ENCODE data around the gene GREB1.

GREB1 gene

GRCh38 chr2:11667866-11668637 lies 134.2 kb downstream of the GREB1 start:
- DNase-seq (ENCODE audit: low read depth): no peak
- no peak for TF ChIP-seq CTCF (conservative IDR thresholded peaks at IDR 0.05; ENCODE audit: low read depth, low read length)
- no peak overlapping the region for H3K4me3 ChIP-seq (ENCODE audit: low read length)

GRCh38 chr2:11669454-11670291 lies 135.8 kb downstream of the GREB1 start, which contains the start of gene NTSR2:
NTSR2 (minus strand) TSS chr2:11670195; CDS start chr2:11670129, 66 bp downstream.
- H3K4me3 ChIP-seq (ENCODE audit: low read length): no peak within 1 kb of the TSS
- no peak for TF ChIP-seq CTCF (conservative IDR thresholded peaks at IDR 0.05; ENCODE audit: low read depth, low read length)
- DNase-seq (ENCODE audit: low read depth): no peak

GRCh38 chr2:11672407-11672806 lies 138.6 kb downstream of the GREB1 start:
- H3K4me3 ChIP-seq (ENCODE audit: low read length): no peak overlapping the region
- no peak for TF ChIP-seq CTCF (conservative IDR thresholded peaks at IDR 0.05; ENCODE audit: low read depth, low read length)
- DNase-seq (ENCODE audit: low read depth): no peak

- DNase-seq (ENCODE audit: low read depth): no peak
- H3K4me3 ChIP-seq (ENCODE audit: low read length): no peak overlapping the region
- TF ChIP-seq CTCF (conservative IDR thresholded peaks at IDR 0.05; ENCODE audit: low read depth, low read length): no peak
Observed at GRCh38 chr2:11674983-11675382, 141.1 kb downstream of the GREB1 start.

GRCh38 chr2:11675423-11676112 lies 141.7 kb downstream of the GREB1 start:
- DNase-seq (ENCODE audit: low read depth): no peak
- no peak for TF ChIP-seq CTCF (conservative IDR thresholded peaks at IDR 0.05; ENCODE audit: low read depth, low read length)
- H3K4me3 ChIP-seq (ENCODE audit: low read length): no peak overlapping the region

- no peak for DNase-seq (ENCODE audit: low read depth)
- no peak overlapping the region for H3K4me3 ChIP-seq (ENCODE audit: low read length)
- peak; percentile 14 for TF ChIP-seq CTCF (conservative IDR thresholded peaks at IDR 0.05; ENCODE audit: low read depth, low read length)
Observed at GRCh38 chr2:11676640-11677039, 142.8 kb downstream of the GREB1 start.

All from retinal pigment epithelial cell (primary cell).